HAP-1 (cell line): ENCODE data around the gene PDE6D.
A peak's percentile ranks its signal among the peaks of the same experiment; 100 is the strongest.

Experiments used
- DNase-seq, 2 experiments: peaks; one replicate each; pipeline ENCODE4 v3.0.0-alpha.2; 2016 to 2020; ENCODE audit warnings: low spot score in 2 of 2
- H3K27me3 ChIP-seq: fragments of 250-450 bp; sonication (Bioruptor Pico); 2 replicates; pipeline ENCODE4 v1.5.1; 2020; ENCODE audit warnings: low read depth, mild to moderate bottlenecking, moderate library complexity
- H3K36me3 ChIP-seq: fragments of 250-450 bp; sonication (Bioruptor Pico); replicated peaks from 2 replicates; pipeline ENCODE4 v1.5.1; 2020; ENCODE audit warnings: mild to moderate bottlenecking
- H3K4me1 ChIP-seq: fragments of 250-450 bp; sonication (Bioruptor Pico); 2 replicates; pipeline ENCODE4 v1.5.1; 2020; ENCODE audit warnings: mild to moderate bottlenecking
- H3K4me3 ChIP-seq: fragments of 250-450 bp; sonication (Bioruptor Pico); 2 replicates; pipeline ENCODE4 v1.5.1; 2020; ENCODE audit warnings: mild to moderate bottlenecking, moderate library complexity
- H3K9me3 ChIP-seq: fragments of 250-450 bp; sonication (Bioruptor Pico); 2 replicates; pipeline ENCODE4 v1.5.1; 2020; ENCODE audit warnings: mild to moderate bottlenecking, moderate library complexity
- in situ Hi-C: fragments of 300-500 bp; cut with MboI; formaldehyde crosslinking; loops from 3 replicates; pipeline ENCODE4 v1.14.3; 2020; ENCODE audit warnings: low sequenced_read_pairs, inconsistent platforms, mixed read lengths

The PDE6D gene

DNA sequence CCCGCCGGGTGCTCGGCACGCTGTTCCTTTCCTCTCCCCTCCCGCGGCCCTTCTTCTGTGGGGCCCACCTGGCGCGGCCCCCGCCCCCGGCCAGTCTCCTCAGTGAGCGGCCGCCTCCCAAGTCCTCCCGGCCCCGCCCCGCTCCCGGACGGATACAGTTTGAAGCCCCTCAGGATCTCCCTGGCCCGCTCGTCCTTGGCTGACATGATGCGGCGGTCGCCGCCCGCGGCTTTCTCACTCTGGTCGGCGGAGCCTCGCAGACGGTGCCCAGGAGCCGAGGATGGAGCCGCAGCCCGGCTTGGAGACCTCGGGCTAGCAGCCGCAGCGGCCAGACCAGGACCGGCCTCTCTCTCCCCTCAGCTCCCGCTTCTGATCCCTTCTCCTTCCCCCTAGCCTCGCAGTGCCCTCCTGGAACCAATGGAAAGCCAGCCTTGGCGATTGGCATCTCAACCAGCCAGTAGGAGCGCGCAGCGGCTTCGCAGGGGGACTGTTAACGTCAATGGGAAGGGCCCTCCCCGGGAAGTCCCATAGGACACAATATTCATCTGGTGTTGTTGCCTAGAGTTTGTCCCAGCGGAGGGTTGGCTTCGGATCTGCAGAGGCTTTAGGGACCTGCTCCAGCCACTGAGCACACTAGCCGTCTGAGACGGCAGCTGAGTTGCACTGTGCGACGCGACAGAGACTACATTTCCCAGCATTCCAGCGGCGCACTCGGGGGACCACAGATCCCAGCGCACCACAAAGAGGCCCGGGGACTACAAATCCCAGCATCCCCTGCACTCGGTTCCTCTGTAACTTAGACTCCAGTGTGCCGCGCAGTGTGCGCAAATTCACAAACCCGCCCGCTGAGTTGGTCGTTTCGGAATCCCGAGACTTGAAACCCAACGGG, at the start of gene PDE6D:
TSS of gene PDE6D (minus strand) at position 374 of the 889 bp plus-strand sequence. CDS start at position 206, 168 bp downstream.
- H3K27me3 ChIP-seq = no peaks in the 10 kb centered on the region
- peak; percentile 90 to 99 for DNase-seq
- H3K4me1 ChIP-seq = peaks cover 11% of the 10 kb centered on the region
- no peaks in the 10 kb centered on the region; the same call in 1 of the 2 replicates for H3K36me3 ChIP-seq
- H3K9me3 ChIP-seq = no peaks in the 10 kb centered on the region
- peak within 1 kb of the TSS; percentile 88 for H3K4me3 ChIP-seq
- in situ Hi-C loops = loop anchor here (10.0 kb wide), 1 partner anchor 166 kb away; no protein-coding TSS in a partner anchor

DNA sequence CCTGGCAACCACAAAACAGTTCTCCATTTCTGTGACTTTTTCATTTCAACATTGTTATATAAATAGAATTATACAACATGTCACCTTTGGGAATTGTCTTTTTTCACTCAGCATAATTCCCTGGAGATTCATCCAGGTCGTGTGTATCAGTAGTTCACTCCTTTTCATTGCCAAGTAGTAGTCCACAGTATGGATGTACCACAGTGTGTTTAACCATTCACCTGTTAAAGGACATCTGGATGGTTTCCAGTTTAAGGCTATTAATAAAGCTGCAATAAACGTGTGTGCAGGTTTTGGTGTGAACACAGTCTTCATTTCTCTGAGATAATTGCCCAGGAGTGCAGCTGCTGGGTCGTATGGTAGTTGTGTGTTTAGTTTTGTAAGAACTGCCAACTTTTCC, 40.8 kb upstream of the PDE6D start:
- no peak overlapping the region for H3K4me3 ChIP-seq
- in situ Hi-C loops = no loop called here

DNA sequence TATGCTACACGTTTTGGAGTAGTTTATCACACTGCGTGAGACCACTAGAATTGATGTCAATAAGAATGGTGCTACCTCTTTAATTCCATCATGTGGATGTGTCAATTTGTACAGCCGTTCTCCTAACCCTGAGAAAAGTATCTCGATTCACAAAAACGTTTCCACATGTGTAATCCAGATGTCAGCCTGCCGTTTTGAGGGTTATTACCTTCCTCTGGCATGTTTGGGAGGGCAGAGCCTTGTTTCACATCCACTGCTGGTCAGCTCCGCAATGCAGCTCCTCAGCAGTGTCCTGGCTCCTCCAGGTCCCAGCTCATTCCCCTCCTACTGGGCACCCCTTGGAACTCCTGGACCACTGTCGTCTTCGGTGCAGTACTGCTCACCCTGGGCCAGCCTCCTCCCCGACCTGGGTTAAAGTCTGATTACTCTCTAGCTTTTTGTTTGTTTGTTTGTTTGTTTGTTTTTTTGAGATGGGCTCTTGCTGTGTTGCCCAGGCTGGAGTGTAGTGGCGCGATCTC, 39.8 kb upstream of the PDE6D start:
- Histone ChIP-seq H3K4me3 (no peak overlapping the region), H3K4me1 (no peaks in the 10 kb centered on the region), H3K27me3 (no peaks in the 10 kb centered on the region), H3K36me3 (no peaks in the 10 kb centered on the region; the same call in 1 of the 2 replicates), H3K9me3 (no peaks in the 10 kb centered on the region)
- no peak for DNase-seq
- in situ Hi-C loops = no loop called here

More for the DNA sequence above, 40.8 kb upstream of the PDE6D start:
- no peaks in the 10 kb centered on the region for H3K36me3 ChIP-seq
- DNase-seq = no peak
- no peaks in the 10 kb centered on the region for H3K4me1 ChIP-seq
- no peaks in the 10 kb centered on the region for H3K9me3 ChIP-seq
- no peaks in the 10 kb centered on the region for H3K27me3 ChIP-seq

DNA sequence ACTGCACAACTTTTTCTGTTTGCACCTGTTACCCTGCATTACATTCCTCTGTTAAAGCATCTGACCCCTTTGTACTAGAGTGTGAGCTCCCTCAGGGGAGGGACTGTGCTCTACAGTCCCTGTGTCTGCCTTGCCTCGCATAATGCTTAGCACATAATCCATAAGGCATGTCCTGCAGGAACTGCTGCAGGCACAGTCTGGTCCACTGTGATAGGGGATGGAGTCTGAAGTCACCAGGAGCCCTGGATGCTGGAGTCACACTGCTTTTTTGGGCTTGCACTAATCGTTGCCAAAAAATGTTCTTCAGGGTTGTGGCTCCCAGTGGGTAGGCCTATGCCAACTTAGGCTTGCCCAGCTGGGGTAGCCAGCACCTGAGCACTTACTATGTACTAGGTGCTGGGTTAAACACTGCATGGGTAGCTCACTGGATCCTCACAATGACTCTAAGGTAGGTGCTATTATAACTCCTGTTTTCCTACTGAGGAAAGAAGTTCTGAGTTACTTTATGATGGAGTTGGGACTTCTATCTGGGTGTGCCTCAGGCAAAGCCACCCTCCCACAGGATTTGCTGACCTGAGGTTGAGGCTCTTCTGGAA, 38.5 kb upstream of the PDE6D start:
- Histone ChIP-seq H3K27me3 (no peaks in the 10 kb centered on the region), H3K36me3 (no peaks in the 10 kb centered on the region; the same call in none of the 2 replicates), H3K9me3 (peaks cover 3% of the 10 kb centered on the region; the same call in 1 of the 2 replicates), H3K4me1 (no peaks in the 10 kb centered on the region), H3K4me3 (no peak overlapping the region)
- DNase-seq = no peak
- in situ Hi-C loops = loop anchor here (10.0 kb wide), 1 partner anchor 55 kb away; no protein-coding TSS in a partner anchor

DNA sequence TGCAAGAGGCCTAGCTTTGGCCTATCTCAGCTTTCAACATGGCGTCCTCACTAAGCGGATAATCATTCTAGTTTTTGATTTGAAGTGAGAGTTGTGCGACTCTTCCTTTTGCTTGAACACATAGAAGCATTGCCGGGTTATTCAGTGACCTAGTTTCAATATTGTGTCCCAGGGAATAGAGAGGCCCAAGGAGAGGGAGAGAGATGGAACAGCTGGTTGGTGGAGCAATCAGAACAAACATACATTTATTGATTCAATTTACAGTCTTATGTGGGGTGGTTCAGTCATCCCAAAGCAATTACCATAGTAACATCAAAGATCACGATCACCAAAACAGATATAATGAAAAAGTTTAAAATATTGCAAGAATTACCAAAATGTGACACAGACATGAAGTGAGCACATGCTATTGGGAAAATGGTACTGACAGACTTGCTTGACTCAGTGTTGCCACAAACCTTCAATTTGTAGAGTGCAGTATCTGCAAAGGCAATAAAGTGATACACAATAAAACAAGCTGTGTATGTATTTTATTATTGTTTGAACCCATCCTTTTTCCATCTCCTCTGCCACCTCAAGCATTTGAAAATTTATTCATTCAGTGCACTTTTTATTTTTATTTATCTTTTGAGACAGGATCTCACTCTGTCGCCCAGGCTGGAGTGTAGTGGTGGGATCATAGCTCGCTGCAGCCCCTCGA, 35.4 kb upstream of the PDE6D start:
- H3K4me1 ChIP-seq = no peaks in the 10 kb centered on the region
- no peak for DNase-seq
- in situ Hi-C loops = loop anchor here (10.0 kb wide), 1 partner anchor 58 kb away; no protein-coding TSS in a partner anchor
- no peaks in the 10 kb centered on the region; the same call in none of the 2 replicates for H3K36me3 ChIP-seq
- H3K4me3 ChIP-seq = no peak overlapping the region
- no peaks in the 10 kb centered on the region for H3K27me3 ChIP-seq
- H3K9me3 ChIP-seq = peaks cover 3% of the 10 kb centered on the region; the same call in 1 of the 2 replicates

DNA sequence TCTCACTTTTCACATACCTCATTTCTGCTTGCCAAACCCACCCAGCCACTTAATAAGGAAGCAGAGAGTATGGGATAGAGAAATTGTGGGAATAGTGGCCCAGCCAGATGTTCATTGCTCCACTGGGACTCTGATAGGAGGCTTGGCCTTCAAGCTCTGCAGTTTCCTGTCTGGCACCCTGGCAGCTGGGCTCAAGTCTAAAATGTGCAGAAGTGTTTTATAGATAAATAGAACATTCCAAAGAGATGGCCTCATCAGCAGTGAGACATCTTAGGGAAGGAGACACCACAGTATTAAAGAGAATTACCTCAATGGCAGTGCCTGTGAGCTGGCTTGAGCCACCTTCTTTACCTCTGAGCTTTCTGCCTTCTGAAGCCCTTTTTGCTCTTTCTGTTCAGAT, 29.8 kb upstream of the PDE6D start:
- in situ Hi-C loops = loop anchor here (10.0 kb wide), 1 partner anchor 64 kb away; no protein-coding TSS in a partner anchor
- Histone ChIP-seq H3K27me3 (no peaks in the 10 kb centered on the region), H3K4me3 (no peak overlapping the region), H3K4me1 (no peaks in the 10 kb centered on the region), H3K9me3 (peaks cover 3% of the 10 kb centered on the region; the same call in 1 of the 2 replicates), H3K36me3 (peaks cover 14% of the 10 kb centered on the region)
- no peak for DNase-seq

DNA sequence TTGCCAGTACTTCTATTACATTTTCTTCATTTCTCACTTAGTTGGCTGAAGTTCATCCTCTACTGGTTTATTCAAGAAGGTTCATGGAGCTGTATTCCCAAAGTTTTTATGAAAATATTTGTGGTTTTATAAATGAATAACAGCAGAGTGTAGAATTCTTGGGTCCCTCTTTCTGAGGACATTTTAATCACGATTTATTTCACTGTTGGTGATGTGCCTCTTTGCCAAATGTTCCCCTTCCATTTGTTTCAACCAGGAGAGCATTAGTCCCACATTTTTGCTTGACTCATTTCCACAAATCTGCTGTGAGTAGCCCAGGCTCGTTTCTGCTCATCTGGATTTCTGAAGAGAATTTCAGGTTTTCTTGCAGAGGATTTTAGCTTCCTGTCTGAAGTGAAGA, 25.9 kb upstream of the PDE6D start:
- peaks cover 27% of the 10 kb centered on the region for H3K36me3 ChIP-seq
- DNase-seq = no peak

DNA sequence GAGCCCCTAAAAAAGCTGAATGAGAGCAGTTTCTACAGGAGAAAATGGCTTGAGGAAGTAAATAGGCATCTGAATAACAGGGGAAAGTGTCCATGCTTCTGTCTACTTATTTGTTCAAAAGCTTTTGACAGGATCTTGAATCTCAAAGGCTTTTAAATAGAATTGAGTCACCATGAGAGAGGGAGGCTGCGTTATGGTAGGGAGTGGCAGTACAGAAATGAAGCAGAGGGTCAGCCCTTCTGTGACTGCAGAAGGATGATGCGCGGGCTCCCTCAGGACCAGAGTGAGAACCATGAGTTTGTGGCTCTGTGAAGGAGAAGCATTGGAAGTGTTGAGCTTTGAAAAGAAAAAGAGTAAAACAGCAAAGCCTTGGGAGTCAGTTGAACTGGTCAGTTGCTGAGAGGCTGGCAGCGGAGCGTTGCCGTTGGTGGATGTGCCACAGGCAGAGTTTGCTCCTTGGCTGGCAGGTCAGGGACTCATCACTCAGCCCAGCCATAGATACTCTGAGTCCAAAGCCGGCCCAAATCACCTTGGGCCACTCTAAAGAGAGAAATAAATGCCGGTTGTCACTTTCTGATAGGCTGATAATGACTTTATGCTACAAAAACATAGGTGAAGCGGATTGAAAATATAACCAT, 22.5 kb upstream of the PDE6D start:
- Histone ChIP-seq H3K4me3 (no peak overlapping the region), H3K27me3 (no peaks in the 10 kb centered on the region), H3K4me1 (no peaks in the 10 kb centered on the region), H3K9me3 (no peaks in the 10 kb centered on the region), H3K36me3 (peaks cover 49% of the 10 kb centered on the region)
- DNase-seq = no peak
- in situ Hi-C loops = no loop called here

More for the DNA sequence above, 25.9 kb upstream of the PDE6D start:
- no peaks in the 10 kb centered on the region for H3K27me3 ChIP-seq
- no peaks in the 10 kb centered on the region for H3K9me3 ChIP-seq
- H3K4me1 ChIP-seq = no peaks in the 10 kb centered on the region
- in situ Hi-C loops = no loop called here
- H3K4me3 ChIP-seq = no peak overlapping the region

DNA sequence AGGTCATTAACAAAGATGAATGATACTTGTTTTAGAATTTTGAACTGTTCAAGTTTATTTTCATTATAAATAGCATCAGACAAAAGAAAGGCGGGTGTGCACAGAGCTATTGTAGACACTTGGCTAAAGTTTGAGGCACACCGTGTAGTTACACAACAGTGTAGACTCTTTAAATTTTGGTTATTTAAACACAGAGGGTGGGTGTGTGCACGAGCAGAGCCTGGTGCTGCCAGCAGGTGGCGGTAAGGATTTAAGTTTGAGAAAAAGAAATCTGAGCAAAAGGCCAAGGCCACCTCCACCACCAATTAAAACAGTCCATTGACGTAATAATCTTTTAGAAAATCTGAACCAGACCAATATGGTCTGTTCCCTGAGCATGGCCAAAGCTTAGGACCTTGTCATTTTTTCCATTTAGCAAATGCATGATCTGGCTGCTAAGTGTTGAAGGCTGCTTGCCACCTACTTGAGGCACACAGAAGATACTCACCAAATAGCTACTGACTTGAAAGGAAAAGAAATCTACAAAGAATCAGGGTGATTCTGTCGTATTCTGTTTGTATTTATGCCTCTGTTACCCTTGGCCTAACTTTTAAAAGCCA, 19.5 kb upstream of the PDE6D start:
- no peaks in the 10 kb centered on the region for H3K9me3 ChIP-seq
- no peaks in the 10 kb centered on the region for H3K27me3 ChIP-seq
- DNase-seq = peak; percentile 15 to 74
- H3K4me3 ChIP-seq = no peak overlapping the region
- in situ Hi-C loops = no loop called here
- H3K36me3 ChIP-seq = peaks cover 61% of the 10 kb centered on the region
- no peaks in the 10 kb centered on the region for H3K4me1 ChIP-seq

DNA sequence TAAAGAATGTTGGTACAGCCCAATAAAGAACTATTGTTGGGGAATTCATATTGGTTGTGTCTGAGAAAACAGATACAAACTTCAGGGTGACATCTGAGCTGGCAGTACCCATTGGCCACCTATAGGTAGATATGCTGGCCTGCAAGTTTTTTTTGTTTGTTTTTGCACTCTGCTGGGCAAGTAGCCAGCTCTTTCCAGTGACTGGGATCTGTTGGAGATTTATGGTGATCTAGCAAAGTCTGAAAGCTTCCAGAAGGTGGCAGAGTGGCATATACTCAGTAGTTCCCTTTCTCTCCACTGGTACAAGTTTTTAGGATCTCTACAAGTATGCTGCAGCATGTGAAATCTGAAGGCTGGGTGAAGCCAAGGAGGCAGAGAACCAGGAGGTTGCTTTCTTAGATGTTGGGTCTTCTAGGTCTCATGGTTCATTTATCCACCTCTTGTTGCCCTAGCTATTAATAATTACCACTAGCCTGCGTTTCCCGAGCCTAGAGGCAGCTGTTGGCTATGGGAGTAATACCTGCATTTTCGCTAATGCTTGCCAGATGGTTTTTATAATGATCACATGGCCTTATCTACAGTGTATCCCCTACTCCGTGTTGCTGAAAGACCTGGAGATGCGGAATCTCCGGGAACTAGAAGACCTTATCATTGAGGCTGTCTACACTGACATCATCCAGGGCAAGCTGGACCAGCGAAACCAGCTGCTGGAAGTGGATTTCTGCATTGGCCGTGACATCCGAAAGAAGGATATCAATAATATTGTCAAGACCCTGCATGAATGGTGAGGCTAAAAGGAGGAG, 14.6 kb upstream of the PDE6D start:
- in situ Hi-C loops = no loop called here
- H3K4me1 ChIP-seq = no peaks in the 10 kb centered on the region
- no peaks in the 10 kb centered on the region for H3K9me3 ChIP-seq
- H3K36me3 ChIP-seq = peaks cover 65% of the 10 kb centered on the region
- peak; percentile 24 to 50 for DNase-seq
- H3K4me3 ChIP-seq = no peak overlapping the region
- H3K27me3 ChIP-seq = no peaks in the 10 kb centered on the region

DNA sequence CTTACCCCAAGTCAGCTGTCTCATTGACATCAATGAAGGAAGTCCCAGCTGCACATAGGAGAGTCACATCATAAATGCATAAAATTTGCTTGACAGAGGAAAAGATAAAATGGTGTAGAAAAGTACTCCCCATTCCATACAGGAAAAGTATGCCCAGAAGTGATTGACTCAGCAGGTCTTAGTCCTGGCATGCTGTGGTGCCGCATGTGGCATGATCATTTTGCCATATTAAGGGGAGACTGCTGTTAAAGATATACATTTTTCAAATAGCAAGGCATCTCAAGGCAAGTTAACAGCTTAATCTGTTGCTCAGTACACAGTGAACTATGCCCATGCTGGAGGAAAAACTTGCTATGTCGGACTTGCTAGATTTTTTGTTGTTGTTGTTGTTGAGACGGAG, 13.3 kb upstream of the PDE6D start:
- H3K27me3 ChIP-seq = no peaks in the 10 kb centered on the region
- no peaks in the 10 kb centered on the region for H3K9me3 ChIP-seq
- DNase-seq = no peak
- no peak overlapping the region for H3K4me3 ChIP-seq
- H3K36me3 ChIP-seq = peaks cover 63% of the 10 kb centered on the region
- no peaks in the 10 kb centered on the region for H3K4me1 ChIP-seq
- in situ Hi-C loops = no loop called here

DNA sequence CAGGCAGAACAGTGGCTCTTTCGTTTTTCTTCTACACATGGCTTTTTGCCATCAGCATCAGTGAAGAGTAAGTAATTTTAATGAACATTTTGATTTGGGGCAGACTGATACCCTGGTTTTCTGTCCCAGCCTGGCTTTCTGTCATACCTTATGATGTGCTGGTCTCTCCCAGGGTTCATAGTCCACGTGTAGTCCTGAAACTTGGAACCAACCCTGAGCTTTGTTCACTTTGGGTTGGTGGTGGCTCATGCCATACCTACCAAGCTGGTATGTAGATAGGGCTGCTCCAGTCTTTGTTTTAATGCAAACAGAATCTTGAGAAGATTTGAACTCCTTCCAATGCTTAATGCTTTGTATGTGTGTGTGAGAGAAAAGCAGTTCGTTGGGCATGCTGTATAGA, 10.0 kb upstream of the PDE6D start:
- H3K36me3 ChIP-seq = peaks cover 48% of the 10 kb centered on the region
- DNase-seq = no peak
- H3K27me3 ChIP-seq = no peaks in the 10 kb centered on the region
- peaks cover 7% of the 10 kb centered on the region; the same call in 1 of the 2 replicates for H3K4me1 ChIP-seq
- H3K4me3 ChIP-seq = no peak overlapping the region
- H3K9me3 ChIP-seq = no peaks in the 10 kb centered on the region
- in situ Hi-C loops = no loop called here
